NCI-H128 (cell line): ENCODE measurements around the gene OR6A2.
"Not testable (repeated sequence)": the region's sequence is repeated elsewhere in the genome, so short reads cannot be mapped to it uniquely, and the experiment has no call there.

Experiments used
- DNase-seq: peaks from one replicate; lab custom pipeline; 2025; ENCODE audit not compliant: unreplicated experiment; lab: John Stamatoyannopoulos, UW

The OR6A2 gene

DNA sequence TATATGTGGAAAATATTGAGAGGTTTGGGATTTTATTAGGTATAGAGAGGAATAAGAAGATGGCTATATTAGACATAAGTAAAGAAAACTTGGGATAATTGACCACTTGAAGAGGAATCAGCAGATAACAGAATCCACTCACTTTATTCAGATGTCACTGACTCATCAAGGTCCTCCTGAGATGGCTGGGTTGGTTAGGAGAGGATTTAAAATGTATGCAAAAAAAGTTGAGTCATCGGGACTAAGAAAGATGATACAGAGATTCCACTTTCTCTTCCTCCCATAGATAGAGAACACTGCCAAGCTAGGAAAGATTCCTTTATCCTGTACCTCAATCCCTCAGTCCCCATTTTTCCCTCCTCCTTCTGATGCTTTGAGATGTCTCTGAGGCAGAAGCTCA is at the start of gene OR6A2:
Gene OR6A2, minus strand, starts transcription at position 288 of the 400 bp plus-strand sequence. CDS start 3,981 bp downstream, outside the sequence.
- no peak for DNase-seq

DNA sequence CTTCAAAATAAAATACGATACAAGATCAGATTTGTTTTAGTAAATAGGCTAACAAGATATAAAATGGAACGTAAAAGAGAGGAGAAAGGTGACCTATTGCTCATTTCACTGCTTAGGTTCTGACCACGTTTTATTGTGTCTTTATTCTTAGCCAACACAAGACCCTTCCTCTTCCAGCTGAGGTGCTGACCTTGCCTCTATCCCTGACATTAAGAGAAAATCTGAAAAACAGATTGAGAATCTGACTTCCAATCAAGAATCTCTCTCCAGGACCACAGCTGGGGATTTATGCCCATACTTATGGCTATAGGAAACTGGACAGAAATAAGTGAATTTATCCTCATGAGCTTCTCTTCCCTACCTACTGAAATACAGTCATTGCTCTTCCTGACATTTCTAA is 45.9 kb upstream of the OR6A2 start, which contains the start of gene OR10A5:
Gene OR10A5, plus strand, starts transcription at position 301 of the 400 bp plus-strand sequence. Its CDS starts 0 bp downstream, at position 301.
- no peak for DNase-seq

DNA sequence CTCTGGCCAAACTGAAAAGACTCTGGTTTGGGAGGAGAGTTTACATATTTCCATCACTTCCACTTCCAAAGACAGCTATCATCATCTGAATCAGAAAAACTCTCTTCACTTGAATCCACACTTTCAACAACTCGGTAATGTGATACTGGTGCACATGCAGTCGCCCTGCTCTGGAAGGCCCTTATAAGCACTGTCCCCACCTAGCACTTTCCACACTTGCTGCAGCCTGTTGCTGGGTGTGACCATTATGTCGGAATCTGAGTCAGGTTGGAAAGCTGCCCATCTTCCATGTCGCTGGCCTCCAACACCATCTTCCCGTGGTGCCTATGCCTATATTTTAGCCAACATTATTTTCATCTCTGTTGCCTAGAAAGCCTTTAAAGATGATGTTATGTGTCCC is 44.9 kb upstream of the OR6A2 start:
- no peak for DNase-seq

- DNase-seq, result no peak
Observed at GRCh38 chr11:6843670-6844069, 44.2 kb upstream of the OR6A2 start.

DNA sequence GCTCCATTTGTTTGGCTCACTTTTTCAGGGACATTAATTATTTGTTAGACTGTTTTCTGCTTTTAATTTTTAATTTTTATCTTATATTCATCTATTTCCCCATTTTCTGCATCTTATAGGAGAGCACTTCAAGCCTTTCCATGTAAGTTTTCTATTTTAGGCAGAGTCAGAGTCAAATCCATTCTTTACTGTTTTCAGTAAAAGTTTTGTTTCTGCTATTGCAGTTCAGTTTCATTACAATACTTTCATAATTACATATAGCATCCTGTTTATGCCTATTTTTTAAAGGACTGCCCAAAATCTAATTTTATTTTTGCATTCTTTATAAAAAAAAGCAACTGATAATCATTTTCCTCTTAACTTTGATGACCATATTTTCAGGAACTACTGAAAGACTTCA is 42.2 kb upstream of the OR6A2 start:
- DNase-seq, result no peak

GRCh38 chr11:6834021-6834420 is 34.5 kb upstream of the OR6A2 start:
- DNase-seq, result no peak

GRCh38 chr11:6833356-6833755 is 33.9 kb upstream of the OR6A2 start:
- no peak for DNase-seq

DNA sequence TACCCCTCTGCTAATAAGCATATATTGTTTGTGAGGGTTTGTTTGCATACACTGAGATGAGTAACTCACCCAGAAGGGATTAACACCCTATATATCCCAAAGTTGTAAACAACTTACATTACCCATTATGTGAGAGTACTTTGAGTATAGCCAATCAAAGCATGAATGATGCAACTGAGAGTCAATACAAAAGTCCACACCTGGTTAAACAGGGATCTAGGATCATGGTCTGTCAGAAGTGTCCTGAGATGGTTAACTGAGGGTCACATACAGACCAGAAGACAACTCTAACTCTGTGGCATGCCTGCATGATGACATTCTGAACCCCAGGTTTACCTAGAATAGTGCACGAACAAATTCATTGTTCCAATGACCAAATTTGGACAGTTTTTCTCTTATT is 28.6 kb upstream of the OR6A2 start:
- no peak for DNase-seq

DNA sequence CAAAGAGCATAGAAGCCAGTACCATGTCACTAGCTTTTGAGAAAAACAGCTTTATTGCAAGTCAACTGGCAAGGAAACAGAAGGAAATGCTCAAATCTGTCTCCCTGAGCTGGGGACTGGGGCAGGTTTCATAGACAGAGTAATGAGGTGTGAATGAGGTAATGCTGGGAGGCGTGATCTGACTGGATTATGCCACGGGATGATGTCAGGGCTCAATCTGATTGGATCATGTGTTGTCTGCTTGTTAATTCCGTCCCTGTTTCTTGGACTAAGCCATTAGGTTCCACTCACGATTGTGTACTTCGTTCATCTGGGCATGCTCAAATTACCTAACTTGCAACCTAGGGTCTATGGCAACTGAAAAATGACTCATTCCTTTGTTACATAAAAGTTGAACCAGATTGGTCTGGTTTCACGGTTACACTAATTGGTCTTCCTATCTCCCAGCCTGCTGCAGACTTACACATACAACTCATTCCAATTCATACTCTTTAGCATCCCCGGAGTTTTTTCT is 25.8 kb upstream of the OR6A2 start:
- DNase-seq, result no peak

DNA sequence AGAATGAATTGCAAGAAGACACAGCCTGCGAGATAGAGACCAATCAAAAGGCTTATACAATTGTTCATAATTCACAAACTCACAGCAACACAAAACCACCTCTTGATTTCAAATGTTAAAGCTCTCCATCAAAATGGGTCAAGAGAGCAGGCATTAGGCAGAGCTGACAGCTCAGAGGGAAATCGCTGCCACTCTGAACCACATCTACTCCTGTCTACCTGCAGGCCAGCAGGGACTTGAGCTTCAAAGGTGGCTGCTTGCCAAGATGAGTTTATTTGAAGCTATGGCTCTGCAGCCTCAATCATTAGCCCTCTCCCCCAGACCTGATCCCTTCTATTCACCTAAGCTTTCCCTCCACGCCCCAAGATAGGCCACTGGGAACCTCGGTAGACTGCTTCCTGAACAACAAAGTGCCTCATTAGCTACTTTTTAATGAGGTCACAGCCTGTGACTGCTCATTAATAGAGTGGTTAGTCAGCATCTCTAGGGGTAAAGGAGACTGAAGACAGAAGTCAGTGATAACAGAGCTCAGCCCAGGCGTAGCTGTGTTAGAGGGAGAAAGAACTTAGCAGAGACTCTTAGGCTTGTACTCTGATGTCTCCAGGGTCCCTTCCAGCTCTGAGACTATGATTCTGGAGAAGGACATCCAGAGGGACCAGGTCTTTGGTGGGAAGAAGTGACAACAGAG is 24.8 kb upstream of the OR6A2 start:
- no peak for DNase-seq

DNA sequence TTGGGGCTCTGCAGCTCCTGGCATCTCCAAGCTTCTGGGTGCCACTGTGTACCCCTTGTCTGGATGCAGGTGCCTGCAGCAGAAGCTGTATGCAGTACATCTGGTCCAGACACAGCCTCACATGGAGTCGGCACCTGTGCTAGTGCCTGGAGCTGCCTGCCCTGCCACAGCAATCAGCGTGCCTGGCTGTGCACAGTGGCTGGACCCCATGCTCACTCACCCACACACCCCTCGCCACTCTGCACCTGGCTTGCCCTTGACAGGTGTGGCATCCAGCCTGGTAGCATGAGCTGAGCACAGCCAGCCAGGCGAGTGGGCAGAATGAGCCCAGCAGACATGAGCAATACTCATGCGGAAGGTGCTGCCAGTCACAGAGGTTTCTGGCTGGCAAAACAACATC is 19.5 kb upstream of the OR6A2 start:
- no peak for DNase-seq

DNA sequence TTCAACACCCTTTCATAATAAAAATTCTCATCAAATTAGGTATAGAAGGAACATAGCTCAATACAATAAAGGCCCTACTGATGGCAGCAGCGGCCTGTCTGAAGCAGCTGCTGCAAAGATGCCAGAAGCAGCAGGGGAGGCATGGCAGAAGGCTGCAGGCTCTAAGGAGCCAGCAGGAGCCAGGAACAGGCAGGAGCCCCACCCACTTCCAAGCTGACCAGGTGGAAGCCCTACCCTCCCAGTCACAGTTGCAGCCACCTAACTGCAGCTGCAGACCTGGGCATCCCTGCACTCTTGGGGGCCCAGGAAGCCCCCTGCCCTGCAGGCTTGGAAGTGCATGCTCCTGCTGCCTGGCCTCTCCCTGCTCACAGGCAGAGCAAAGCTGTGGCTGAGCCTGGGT is 18.2 kb upstream of the OR6A2 start:
- no peak for DNase-seq

DNA sequence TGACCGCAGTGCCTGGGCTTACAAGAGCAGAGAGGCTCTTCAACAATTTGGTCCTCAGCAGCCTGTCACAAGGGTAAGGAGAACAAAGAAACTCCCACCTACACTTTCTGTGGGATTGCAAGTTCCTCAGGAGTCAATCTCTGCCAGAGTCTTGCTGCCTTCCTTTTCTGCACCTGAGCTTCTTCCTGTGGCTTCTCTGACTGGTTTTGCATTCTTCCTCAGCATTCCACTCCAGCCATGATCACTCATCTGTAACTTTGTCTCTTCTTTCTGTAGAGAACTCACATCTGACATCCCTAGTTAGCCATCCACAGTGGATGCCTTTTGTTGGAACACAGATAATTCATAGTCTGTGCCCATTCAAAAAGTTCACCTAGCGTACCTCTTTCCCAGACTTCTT is 14.2 kb upstream of the OR6A2 start:
- DNase-seq, result no peak

- no peak for DNase-seq
Observed at GRCh38 chr11:6812390-6813005, 13.0 kb upstream of the OR6A2 start.

- DNase-seq, result not testable (repeated sequence)
Observed at GRCh38 chr11:6801075-6801474, 1.6 kb upstream of the OR6A2 start.

- no peak for DNase-seq
Observed at GRCh38 chr11:6794639-6795038, 4.8 kb downstream of the OR6A2 start.

DNA sequence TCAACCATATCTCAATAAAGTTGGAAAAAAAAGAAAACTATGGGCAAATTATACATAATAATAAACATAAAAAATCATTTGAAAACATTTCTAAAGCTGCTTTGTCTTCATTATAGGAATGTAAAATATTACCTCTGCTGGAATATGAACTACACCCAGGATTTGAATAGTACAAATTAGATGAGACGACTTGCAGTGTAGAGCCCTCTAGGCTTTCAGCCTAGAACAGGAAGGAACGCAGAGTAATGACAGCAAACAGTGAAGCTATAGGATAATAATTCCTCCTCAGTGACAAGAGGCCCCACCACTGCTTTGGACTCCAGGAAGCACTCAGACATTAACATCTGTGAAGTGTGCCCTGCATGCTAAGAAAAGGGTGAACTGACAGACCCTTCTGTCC is 8.9 kb downstream of the OR6A2 start:
- DNase-seq, result no peak

DNA sequence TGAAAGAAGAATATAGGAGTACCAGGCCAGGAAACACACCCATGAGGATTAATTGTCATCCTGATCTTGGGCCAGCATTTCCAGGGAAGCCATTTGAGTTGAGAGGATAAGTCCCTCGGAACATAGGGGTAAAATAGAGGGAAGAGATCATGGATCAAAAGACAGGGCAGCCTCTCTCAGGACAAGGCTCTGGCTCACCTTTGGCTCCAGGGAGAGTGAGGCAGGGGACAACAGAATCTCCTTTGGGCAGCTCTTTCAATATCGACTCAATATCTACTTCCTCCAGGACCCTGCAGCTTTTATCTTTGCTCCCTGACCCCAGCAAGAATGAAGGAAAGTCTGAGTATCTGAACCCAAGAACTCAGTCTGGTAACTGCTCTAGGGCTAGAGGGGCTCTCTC is 16.8 kb downstream of the OR6A2 start, which contains the start of gene OR2AG1:
Gene OR2AG1, plus strand, starts transcription at position 301 of the 400 bp plus-strand sequence. CDS start 2,018 bp downstream, outside the sequence.
- no peak for DNase-seq

- no peak for DNase-seq
Observed at GRCh38 chr11:6780829-6781228, 18.7 kb downstream of the OR6A2 start.

GRCh38 chr11:6778518-6778917 is 21.0 kb downstream of the OR6A2 start:
- DNase-seq, result no peak

- no peak for DNase-seq
Observed at GRCh38 chr11:6771926-6772893, 27.3 kb downstream of the OR6A2 start, which contains the start of gene OR2AG2. Gene OR2AG2 (minus strand): TSS chr11:6771976. CDS start chr11:6768957, 3,019 bp downstream.
